HG03565 (cell line): Measurements from ENCODE around the gene YOD1.

Experiments used
- ATAC-seq: cut with Tn5 transposase; IDR thresholded peaks from one replicate; pipeline ENCODE4 v1.9.1; 2021; ENCODE audit warnings: mild to moderate bottlenecking, moderate library complexity; ENCODE audit not compliant: unreplicated experiment

The YOD1 gene

GRCh38 chr1:207013321-207014085 is 37.5 kb downstream of the YOD1 start:
- ATAC-seq, result no peak

- ATAC-seq, result no peak
These were observed 40.3 kb downstream of the YOD1 start for GRCh38 chr1:207010726-207011125.

DNA sequence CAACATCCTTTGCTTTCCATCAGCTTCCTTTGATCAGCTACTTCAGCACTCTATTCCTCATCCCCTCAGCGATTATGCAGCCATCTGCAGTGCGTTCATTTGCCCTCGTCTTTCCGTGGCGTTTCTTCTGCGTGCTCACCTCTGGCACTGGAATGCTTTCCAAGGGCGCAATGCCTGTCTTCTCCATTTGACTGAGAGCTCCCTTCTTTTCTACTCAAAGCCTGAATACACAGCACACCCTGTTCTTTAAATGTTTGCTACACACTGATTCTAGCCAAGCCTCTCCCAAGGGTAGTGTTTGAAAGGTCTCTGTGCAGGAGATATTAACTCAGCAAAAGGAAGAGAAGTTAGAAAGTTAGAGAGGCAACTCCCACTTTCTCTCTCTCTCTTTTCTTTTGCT is 41.1 kb downstream of the YOD1 start:
- no peak for ATAC-seq

DNA sequence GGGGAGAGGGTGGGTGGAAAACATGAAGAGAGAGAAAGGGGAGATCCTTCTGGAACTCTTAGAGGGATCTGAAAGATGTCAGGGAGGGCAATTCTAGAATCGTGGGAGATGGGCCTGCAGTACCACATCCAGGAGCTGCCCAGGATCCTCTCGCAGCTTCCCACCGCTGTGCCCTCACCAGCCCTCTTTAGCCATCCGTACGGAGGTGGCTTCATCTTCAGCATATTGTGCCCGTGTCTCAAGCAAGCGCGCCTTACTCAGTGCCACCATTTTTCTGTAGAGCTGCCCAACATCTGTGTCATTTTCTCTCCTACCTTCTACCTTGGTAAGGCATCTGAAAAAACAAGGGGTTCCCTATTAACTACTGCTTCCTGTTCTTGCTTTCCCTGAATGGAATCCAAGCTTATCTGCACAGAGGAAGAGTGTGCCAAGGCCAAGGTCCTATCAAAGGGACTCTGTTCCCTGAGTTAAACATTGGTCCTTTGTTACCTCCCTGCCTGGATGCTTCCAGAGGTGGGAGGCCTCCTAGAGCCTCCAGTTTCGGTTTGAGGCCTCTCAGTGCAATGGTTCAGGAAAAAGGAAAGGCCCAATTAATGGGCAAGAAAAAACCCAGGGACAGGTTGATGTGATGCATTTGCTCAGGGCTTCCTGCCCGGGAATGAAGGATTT is 41.7 kb downstream of the YOD1 start:
- no peak for ATAC-seq

DNA sequence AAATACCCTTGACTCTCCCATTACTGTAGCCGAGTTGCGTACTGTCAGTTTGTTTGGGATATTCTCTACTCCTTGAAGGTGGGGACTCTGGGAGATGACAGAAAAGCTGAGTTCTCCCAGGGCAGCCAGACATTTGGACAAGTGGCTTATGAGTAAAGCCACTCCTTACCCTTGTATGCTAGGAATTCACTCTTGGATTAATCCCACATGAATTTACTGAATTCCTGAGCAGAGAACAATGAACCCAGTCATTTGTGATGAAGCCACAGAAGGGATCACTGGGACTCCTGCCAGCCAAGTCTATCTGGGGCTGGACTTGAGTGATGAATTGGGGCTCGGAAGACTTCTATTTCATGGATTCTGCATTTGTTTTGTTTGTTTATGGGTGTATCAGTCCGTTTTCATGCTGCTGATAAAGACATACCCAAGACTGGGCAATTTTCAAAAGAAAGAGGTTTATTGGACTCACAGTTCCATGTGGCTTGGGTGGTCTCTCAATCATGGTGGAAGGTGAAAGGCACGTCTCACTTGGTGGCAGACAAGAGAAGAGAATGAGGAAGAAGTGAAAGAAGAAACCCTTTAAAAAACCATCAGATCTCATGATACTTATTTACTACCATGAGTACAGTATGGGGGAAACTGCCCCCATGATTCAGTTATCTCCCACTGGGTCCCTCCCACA is 43.5 kb downstream of the YOD1 start:
- no peak for ATAC-seq

DNA sequence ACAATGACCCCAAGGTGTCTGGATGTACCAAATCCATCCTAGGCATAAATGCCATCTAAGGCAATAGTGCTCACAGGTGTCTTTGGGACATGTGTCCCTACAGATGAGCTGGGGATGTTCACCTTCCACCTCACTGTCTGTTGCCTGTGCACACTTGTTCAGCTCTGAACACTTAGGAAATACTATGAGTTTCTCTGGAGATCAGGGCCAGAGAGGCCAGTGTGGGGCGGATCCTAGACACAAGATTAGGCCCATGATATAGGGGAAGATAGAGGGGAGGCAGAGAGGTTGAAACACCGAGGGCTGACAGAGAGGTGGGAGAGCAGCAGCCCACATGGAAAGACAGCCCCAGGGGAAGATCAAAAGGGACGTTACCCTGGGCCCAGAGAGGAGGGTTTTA is 44.1 kb downstream of the YOD1 start:
- no peak for ATAC-seq

GRCh38 chr1:207006083-207006482 is 44.9 kb downstream of the YOD1 start:
- no peak for ATAC-seq

DNA sequence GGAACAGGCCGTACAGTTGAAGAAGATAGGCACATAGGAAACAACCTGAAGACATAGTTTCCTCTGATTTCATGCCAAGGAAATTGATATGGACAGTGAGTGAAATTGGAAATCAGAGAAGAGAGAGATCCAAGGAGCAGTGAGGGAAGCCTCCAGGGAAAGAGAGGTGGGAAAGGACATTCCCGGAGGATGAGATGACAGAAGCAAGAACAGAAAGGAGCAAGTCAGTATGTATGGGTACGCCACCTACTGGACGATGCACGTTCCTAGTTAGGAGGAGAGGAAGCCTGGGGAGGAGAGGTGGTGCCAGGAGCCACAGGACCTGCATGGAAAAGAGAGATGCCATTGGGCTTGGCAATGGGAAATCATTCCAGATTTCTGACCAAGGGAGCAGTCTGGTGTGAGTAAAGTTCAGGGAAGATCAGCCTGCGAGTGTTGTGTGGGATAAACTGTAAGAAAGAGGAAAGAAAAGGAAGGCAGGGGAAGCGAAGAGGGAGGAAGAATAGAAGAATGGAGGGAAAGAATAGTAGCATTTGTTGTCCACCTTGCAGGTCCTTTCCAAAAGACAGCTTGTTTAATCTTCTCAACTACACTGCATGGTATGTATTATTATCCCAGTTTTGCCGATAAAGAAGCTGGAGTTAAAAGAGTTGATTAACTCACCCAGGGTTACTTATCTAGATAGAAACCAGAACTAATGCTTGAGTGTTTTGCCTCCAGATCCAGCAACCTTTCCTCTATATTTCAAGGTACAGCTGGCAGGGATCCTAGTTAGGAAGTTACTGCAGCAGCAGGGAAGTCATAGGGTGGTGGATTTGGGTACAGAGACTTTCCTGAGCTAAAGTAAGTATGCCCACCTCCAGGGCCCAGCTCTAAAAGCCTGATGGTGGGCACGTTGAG is 45.8 kb downstream of the YOD1 start:
- ATAC-seq, result no peak

DNA sequence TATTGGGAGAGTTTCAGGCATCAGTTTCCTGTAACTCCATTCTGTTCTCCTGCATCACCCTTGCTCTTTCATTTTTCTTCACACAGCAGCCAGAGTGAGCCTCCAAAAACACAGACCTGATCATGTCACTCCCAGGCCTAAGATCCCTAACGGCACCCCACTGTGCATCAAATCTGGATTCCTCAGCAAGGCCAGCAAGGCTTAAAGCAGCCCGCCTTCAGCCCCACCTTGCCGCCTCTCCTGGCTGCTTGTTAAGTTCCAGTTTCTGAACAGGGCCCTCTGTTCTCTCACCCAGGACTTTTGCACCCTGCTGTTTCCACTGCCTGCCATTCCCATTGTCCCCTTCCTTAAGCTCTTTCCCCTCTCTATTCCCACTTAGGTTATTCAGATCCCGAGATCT is 47.8 kb downstream of the YOD1 start:
- ATAC-seq, result no peak

DNA sequence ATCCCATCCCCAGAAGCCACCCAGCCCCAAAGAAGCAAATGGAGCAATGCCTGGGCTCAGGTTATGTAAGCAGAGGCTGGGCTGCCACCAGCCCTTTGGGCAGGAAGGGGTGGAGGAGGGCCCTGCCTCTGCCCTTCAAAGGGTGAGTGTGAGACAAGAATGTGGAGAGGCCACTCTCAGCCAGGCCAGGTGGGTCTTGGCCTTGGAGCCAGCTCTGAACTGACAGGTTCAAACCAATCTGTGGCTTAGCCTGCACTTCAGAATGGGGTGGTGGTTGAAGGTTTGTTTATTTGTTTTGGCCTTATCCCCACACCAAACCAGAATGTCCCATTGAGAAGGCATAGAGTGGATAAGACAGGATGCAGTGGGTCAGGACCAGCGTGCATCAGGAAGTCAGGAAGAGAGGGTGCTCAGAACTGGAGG is 48.3 kb downstream of the YOD1 start:
- no peak for ATAC-seq

GRCh38 chr1:207001492-207002245 is 49.3 kb downstream of the YOD1 start:
- ATAC-seq, result no peak

GRCh38 chr1:207000651-207001291 is 50.2 kb downstream of the YOD1 start:
- no peak for ATAC-seq

DNA sequence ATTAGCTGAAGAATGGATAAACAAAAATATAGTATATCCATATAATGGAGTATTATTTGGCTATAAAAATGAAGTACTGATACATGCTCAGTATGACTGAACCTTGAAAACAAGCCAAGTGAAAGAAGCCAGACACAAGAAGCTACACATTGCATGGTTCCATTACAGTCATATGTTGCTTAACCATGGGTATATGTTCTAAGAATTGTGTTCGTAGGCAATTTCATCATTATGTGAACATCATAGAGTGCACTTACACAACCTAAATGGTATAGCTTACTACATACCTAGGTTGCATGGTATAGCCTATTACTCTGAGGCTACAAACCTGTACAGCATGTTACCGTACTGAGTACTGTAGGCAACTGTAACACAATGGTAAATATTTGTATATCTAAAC is 52.2 kb downstream of the YOD1 start:
- no peak for ATAC-seq
